Sigmoid colon (tissue), 4 donors: Measurements from ENCODE around the gene SREBF2.
A peak's percentile ranks its signal among the peaks of the same experiment; 100 is the strongest.

Source experiments
- POLR2A ChIP-seq, 2 donors: fragments of 450-650 bp; IDR thresholded peaks; one replicate each; pipeline ENCODE4 v1.6.1; 2016; ENCODE audit warnings: antibody characterized with exemption in 2 of 2, mild to moderate bottlenecking in 2 of 2, moderate library complexity in 2 of 2
- POLR2AphosphoS5 ChIP-seq, 4 donors: sonication (generic); formaldehyde crosslinking; IDR thresholded peaks; one replicate each; pipeline ENCODE4 v1.6.1; 2017; ENCODE audit warnings: antibody characterized with exemption in 4 of 4
- TF ChIP-seq, protein P1 (sequence below), 4 experiments: fragments of 450-650 bp in 3 of 4; fragments of 200-600 bp in 1 of 4; IDR thresholded peaks; one replicate each; pipeline ENCODE4 v1.5.1; 2016 to 2019; ENCODE audit warnings: antibody characterized with exemption in 4 of 4, mild to moderate bottlenecking in 3 of 4, moderate library complexity in 2 of 4

GRCh38 chr22:41940832-41941765, 108.2 kb downstream of the SREBF2 start:
- TF ChIP-seq, protein P1, sequence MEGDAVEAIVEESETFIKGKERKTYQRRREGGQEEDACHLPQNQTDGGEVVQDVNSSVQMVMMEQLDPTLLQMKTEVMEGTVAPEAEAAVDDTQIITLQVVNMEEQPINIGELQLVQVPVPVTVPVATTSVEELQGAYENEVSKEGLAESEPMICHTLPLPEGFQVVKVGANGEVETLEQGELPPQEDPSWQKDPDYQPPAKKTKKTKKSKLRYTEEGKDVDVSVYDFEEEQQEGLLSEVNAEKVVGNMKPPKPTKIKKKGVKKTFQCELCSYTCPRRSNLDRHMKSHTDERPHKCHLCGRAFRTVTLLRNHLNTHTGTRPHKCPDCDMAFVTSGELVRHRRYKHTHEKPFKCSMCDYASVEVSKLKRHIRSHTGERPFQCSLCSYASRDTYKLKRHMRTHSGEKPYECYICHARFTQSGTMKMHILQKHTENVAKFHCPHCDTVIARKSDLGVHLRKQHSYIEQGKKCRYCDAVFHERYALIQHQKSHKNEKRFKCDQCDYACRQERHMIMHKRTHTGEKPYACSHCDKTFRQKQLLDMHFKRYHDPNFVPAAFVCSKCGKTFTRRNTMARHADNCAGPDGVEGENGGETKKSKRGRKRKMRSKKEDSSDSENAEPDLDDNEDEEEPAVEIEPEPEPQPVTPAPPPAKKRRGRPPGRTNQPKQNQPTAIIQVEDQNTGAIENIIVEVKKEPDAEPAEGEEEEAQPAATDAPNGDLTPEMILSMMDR (IDR thresholded peaks at IDR 0.05), result peak; percentile 90 to 98 (median 94)
- TF ChIP-seq POLR2A (IDR thresholded peaks at IDR 0.05), result no peak
- no peak for TF ChIP-seq POLR2AphosphoS5 (IDR thresholded peaks at IDR 0.05)
